Activated T-helper 9 cell treated with anti-CD3 and anti-CD28 coated beads, Interleukin-2, amount 50 U/mL, for 16 hours (primary cell): ENCODE measurements around the gene HOXA6.

Source experiments
- DNase-seq: peaks from one replicate; pipeline ENCODE4 v3.0.0-alpha.2; 2020; ENCODE audit warnings: low read depth

HOXA6 gene

GRCh38 chr7:27149842-27150567, 2.4 kb upstream of the HOXA6 start:
- no peak for DNase-seq

- no peak for DNase-seq
Observed at GRCh38 chr7:27148756-27149641, 1.4 kb upstream of the HOXA6 start.

GRCh38 chr7:27148031-27148755, 619 bp upstream of the HOXA6 start:
- DNase-seq = no peak

GRCh38 chr7:27146491-27147198, 929 bp downstream of the HOXA6 start:
- DNase-seq = no peak

- no peak for DNase-seq
Observed at GRCh38 chr7:27145914-27146412, 1.6 kb downstream of the HOXA6 start.

- no peak for DNase-seq
Observed at GRCh38 chr7:27145165-27145913, 2.2 kb downstream of the HOXA6 start.

GRCh38 chr7:27144781-27145164, 2.8 kb downstream of the HOXA6 start:
- no peak for DNase-seq

GRCh38 chr7:27143950-27144780, 3.4 kb downstream of the HOXA6 start:
- DNase-seq = no peak

GRCh38 chr7:27143023-27143949, 4.3 kb downstream of the HOXA6 start, which contains the start of gene HOXA5:
TSS of gene HOXA5 (minus strand) at chr7:27143681. CDS start at chr7:27143607, 74 bp downstream.
- no peak for DNase-seq

- DNase-seq = no peak
Observed at GRCh38 chr7:27142580-27143022, 5.0 kb downstream of the HOXA6 start.

- no peak for DNase-seq
Observed at GRCh38 chr7:27141923-27142579, 5.5 kb downstream of the HOXA6 start.

- DNase-seq = no peak
Observed at GRCh38 chr7:27141137-27141922, 6.2 kb downstream of the HOXA6 start.

- DNase-seq = no peak
Observed at GRCh38 chr7:27140126-27140857, 7.3 kb downstream of the HOXA6 start.

GRCh38 chr7:27139334-27140125, 8.0 kb downstream of the HOXA6 start:
- DNase-seq = no peak

- no peak for DNase-seq
Observed at GRCh38 chr7:27138985-27139333, 8.6 kb downstream of the HOXA6 start.

- DNase-seq = no peak
Observed at GRCh38 chr7:27138472-27138871, 9.1 kb downstream of the HOXA6 start.
